ENCODE measurements around the gene PDGFB. TPM values are rescaled to one million over a fixed set of nuclear protein-coding genes. Genes with fewer than 3 reads are reported as not detected.
A peak's percentile ranks its signal among the peaks of the same experiment; 100 is the strongest.

Gene PDGFB
- total and polyA plus RNA-seq, 9 donors, result 3.9 to 10.7 (median 5.5) TPM

DNA sequence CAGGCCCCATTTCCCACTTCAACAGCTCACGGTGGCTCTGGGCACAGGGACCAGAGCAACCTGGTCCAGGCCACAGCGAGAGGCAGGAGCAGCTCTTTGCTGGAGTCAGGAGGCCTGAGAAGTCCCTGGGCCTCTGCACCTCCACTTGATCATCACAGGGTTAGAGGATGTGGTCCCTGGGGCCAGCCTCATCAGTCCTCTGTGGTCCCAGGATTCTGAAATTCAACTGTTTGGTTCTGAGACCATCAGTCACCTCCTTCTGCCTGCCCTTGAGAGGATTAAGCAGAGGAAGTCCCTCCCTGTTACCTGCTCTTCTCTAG is 67.4 kb downstream of the PDGFB start:
- 75 to 82% (median 76%) methylated on average over 2 of the region's 2 CpGs for WGBS, 3 donors
- no peaks in the 10 kb centered on the region for H3K27me3 ChIP-seq
- H3K27ac ChIP-seq, result peak overlapping the region in 1 of 2 donors; percentile 56
- peaks cover 26% of the 10 kb centered on the region for H3K4me1 ChIP-seq (ENCODE audit: insufficient read depth)
- no peak for DNase-seq
- no peak overlapping the region for H3K4me3 ChIP-seq
- no peaks in the 10 kb centered on the region for H3K36me3 ChIP-seq
- intact Hi-C loops (cut with DNase I), result loop anchor here in 3 of 4 donors (5.0 to 10.0 kb wide), 5 partner anchors 60 to 357 kb away; partner anchors contain the start of genes MIEF1 (in 1 of the 3) and RPS19BP1 (in 1 of the 3)
- TF ChIP-seq POLR2A (IDR thresholded peaks at IDR 0.05), result no peak
- TF ChIP-seq, protein P1, sequence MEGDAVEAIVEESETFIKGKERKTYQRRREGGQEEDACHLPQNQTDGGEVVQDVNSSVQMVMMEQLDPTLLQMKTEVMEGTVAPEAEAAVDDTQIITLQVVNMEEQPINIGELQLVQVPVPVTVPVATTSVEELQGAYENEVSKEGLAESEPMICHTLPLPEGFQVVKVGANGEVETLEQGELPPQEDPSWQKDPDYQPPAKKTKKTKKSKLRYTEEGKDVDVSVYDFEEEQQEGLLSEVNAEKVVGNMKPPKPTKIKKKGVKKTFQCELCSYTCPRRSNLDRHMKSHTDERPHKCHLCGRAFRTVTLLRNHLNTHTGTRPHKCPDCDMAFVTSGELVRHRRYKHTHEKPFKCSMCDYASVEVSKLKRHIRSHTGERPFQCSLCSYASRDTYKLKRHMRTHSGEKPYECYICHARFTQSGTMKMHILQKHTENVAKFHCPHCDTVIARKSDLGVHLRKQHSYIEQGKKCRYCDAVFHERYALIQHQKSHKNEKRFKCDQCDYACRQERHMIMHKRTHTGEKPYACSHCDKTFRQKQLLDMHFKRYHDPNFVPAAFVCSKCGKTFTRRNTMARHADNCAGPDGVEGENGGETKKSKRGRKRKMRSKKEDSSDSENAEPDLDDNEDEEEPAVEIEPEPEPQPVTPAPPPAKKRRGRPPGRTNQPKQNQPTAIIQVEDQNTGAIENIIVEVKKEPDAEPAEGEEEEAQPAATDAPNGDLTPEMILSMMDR (IDR thresholded peaks at IDR 0.05), result no peak
- TF ChIP-seq EP300 (IDR thresholded peaks at IDR 0.05), result no peak
- H3K9me3 ChIP-seq, result no peaks in the 10 kb centered on the region

DNA sequence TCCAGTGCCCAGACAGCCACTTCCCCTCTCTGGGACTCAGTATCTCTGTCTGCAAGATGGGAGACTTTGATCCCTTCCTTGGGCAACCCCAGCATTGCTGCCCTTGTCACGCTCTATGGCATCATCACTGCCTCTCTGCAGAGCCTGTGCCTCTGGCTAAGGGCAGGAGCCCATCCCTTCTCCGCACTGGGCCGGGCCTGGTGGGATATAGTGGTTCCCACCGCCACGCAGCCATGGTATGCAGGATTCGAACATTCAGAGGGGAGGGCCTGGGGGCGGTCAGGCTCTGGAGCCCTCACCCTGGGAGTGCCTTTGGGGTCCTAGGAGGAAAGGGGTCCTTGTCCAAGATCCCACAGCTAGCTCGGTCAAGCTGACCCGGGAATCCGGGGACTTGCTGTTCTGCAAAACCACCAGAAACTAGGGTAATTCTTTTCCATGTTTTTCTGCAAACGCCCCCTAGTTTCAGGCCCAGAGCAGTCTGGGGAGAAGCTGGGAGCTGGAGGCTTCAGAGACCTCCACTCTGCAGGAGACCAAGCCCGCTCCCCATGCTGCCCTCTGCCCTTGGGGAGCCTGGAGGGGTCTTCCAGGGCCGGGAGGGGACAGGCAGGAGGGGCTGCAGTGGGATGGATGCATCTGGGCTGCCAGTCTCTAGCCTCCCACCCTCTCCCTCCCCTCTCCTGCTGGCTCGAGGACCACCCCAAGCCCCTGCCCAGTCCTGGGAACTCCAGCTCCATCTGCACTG is 67.9 kb downstream of the PDGFB start:
- TF ChIP-seq EP300 (IDR thresholded peaks at IDR 0.05) (no peak), POLR2A (IDR thresholded peaks at IDR 0.05) (no peak)
- TF ChIP-seq, protein P1 (IDR thresholded peaks at IDR 0.05), result no peak
- intact Hi-C loops (cut with DNase I), result loop anchor here in 3 of 4 donors (5.0 to 10.0 kb wide), 5 partner anchors 60 to 358 kb away; partner anchors contain the start of genes MIEF1 (in 1 of the 3) and RPS19BP1 (in 1 of the 3)
- WGBS, 3 donors, result 27 to 45% (median 35%) methylated on average over 12 to 14 of the region's 14 CpGs
- Histone ChIP-seq H3K4me3 (no peak overlapping the region), H3K27me3 (no peaks in the 10 kb centered on the region), H3K9me3 (no peaks in the 10 kb centered on the region), H3K36me3 (no peaks in the 10 kb centered on the region), H3K4me1 (ENCODE audit: insufficient read depth) (peaks cover 26% of the 10 kb centered on the region), H3K27ac (peak overlapping the region; percentile 56 to 60)
- DNase-seq, result peak in 3 of 5 donors; percentile 28 to 72 (median 68)

DNA sequence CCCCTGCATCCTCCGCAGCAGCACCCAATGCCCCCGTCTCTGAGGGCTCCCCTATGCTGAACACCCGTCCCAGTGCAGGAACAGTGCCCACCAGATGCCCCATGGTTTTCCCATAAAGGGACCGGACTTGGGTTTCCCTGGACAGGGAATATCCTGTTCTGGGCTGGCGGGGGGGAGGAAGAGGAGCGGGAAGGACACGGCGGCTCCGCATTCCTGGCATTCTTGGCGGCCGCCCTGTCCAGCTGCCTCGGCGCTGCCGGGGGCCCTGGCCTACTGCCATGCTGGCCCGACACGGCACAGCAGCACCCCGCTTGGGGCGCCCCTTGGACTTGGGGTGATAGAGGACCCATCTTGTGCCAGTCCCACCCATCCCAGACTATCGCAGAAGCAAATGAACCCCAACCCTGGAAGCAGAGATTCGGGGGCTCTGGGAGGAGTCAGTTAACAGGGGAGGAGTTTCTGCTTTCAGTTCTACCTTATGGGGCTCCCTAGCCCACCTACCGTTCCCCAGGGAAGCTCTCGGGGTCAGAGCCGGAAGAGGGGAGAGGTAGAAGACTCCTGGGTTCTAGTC is 68.6 kb downstream of the PDGFB start:
- Histone ChIP-seq H3K27ac (peak overlapping the region; percentile 56 to 60), H3K4me3 (no peak overlapping the region), H3K9me3 (no peaks in the 10 kb centered on the region), H3K27me3 (no peaks in the 10 kb centered on the region), H3K4me1 (ENCODE audit: insufficient read depth) (peaks cover 26% of the 10 kb centered on the region), H3K36me3 (no peaks in the 10 kb centered on the region)
- WGBS, 3 donors, result 8 to 21% (median 18%) methylated on average over 16 to 23 of the region's 23 CpGs
- DNase-seq, result peak; percentile 70 to 89 (median 76)
- intact Hi-C loops (cut with DNase I), result loop anchor here in 3 of 4 donors (5.0 to 10.0 kb wide), 5 partner anchors 61 to 359 kb away; partner anchors contain the start of genes MIEF1 (in 1 of the 3) and RPS19BP1 (in 1 of the 3)
- TF ChIP-seq, protein P1 (IDR thresholded peaks at IDR 0.05), result no peak
- TF ChIP-seq POLR2A (IDR thresholded peaks at IDR 0.05) (no peak), EP300 (IDR thresholded peaks at IDR 0.05) (peak; percentile 74)

DNA sequence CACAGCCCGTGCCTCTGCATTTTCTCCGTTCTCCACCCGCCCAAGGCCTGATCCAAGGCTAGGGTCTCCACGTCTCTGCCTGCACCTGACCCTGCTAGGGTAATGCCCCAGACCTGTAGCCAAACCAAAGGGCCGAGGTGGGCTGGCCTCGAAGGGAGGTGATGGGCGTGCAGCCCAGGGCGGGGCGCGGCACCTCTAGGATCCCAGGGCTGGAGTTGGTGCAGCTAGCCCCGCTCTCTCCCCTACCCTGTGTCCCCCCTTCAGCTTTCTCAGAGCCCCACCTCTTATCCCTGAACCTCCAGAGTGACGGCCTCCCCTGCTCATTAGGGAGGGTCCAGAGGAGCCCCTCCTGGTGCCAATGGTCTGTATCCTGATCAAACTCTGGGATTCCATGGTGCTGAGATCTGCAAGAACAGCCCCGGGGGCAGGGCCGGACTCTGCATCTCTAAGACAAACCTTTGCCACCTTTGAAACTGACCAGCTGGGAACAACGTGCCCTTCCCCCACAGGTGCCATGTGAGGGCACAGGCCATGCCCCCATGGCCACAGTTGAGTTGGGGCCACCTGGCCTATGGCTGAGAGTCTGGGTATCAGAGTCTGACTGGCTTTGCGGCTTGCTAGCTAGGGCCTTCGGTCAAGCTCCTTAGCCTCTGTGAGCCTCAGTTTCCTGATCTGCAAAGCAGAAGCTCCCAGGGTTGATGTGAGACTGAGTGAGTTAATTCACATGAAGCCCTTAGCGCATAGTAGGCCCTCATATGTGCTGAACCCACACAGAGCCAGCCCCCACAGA is 69.2 kb downstream of the PDGFB start:
- no peaks in the 10 kb centered on the region for H3K9me3 ChIP-seq
- WGBS, 3 donors, result 60 to 70% (median 68%) methylated on average over 18 of the region's 18 CpGs
- H3K27ac ChIP-seq, result peak overlapping the region; percentile 56 to 60
- no peak overlapping the region for H3K4me3 ChIP-seq
- TF ChIP-seq, protein P1 (IDR thresholded peaks at IDR 0.05), result no peak
- H3K27me3 ChIP-seq, result no peaks in the 10 kb centered on the region
- peak in 4 of 5 donors; percentile 20 to 60 (median 46) for DNase-seq
- H3K36me3 ChIP-seq, result no peaks in the 10 kb centered on the region
- intact Hi-C loops (cut with DNase I), result loop anchor here in 3 of 4 donors (5.0 to 10.0 kb wide), 5 partner anchors 62 to 359 kb away; partner anchors contain the start of genes MIEF1 (in 1 of the 3) and RPS19BP1 (in 1 of the 3)
- H3K4me1 ChIP-seq (ENCODE audit: insufficient read depth), result peaks cover 28% of the 10 kb centered on the region

Data from ovary (tissue), 9 donors.